Type B pancreatic cell (in vitro differentiated cells): ENCODE measurements around the gene SLC35A4. TPM values are rescaled to one million over a fixed set of nuclear protein-coding genes. Genes with fewer than 3 reads are reported as not detected.
"Not testable (repeated sequence)": the region's sequence is repeated elsewhere in the genome, so short reads cannot be mapped to it uniquely, and the experiment has no call there.

ENCODE experiments used
- DNase-seq: peaks from one replicate; pipeline ENCODE4 v3.0.0; 2021; ENCODE audit warnings: mixed read lengths; ENCODE audit not compliant: unreplicated experiment; ENCODE audit errors: extremely low spot score
- H3K27ac Mint-ChIP-seq: 2 replicates; pipeline ENCODE4 v1.8.0; 2021; ENCODE audit warnings: mild to moderate bottlenecking, mixed read lengths
- H3K27me3 Mint-ChIP-seq: 2 replicates; pipeline ENCODE4 v1.8.0; 2021; ENCODE audit warnings: mixed read lengths
- H3K36me3 Mint-ChIP-seq: 2 replicates; pipeline ENCODE4 v1.8.0; 2021; ENCODE audit warnings: mixed read lengths
- H3K4me1 Mint-ChIP-seq: one replicate; pipeline ENCODE4 v1.8.0; 2021; ENCODE audit warnings: mixed read lengths; ENCODE audit not compliant: unreplicated experiment
- H3K4me3 Mint-ChIP-seq: 2 replicates; pipeline ENCODE4 v1.8.0; 2021; ENCODE audit warnings: mild to moderate bottlenecking, mixed read lengths
- H3K9me3 Mint-ChIP-seq: 2 replicates; pipeline ENCODE4 v1.8.0; 2021; ENCODE audit warnings: mixed read lengths
- total RNA-seq: library from RNA; stranded (reverse); gene quantifications from 2 replicates; pipeline ENCODE4 v1.2.1, GENCODE V29; 2021; ENCODE audit warnings: low replicate concordance
- TF ChIP-seq, protein P1 (sequence below): fragments of 200-600 bp; sonication (generic); conservative IDR thresholded peaks from 2 replicates; pipeline ENCODE4 v1.5.0; 2021; ENCODE audit warnings: antibody characterized with exemption, mild to moderate bottlenecking

Gene SLC35A4
- total RNA-seq, 1 donor from 2014 or later, result 85.8 TPM

DNA sequence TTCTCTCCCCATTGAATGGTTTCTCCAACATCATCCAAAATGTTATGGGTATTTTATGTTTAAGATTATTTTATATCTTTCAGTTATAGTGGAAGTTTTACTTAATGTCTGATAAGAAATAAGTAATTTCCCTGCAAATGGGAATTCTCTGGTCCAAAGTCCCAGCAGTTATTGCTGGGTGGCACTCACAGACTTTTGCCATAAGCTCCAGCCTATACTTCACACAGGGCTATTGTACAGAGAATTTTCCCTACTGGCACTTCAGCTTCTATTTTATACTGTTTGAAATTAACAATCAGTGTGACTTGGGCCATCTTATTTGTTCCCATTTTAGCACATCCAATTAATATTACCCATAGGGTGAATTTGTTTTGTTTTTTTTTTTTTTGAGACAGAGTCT is 35.5 kb downstream of the SLC35A4 start:
- Mint-ChIP-seq H3K9me3 (no peaks in the 10 kb centered on the region), H3K27me3 (no peaks in the 10 kb centered on the region), H3K4me1 (no peaks in the 10 kb centered on the region), H3K27ac (no peak overlapping the region), H3K36me3 (no peaks in the 10 kb centered on the region), H3K4me3 (no peak overlapping the region)
- TF ChIP-seq, protein P1, sequence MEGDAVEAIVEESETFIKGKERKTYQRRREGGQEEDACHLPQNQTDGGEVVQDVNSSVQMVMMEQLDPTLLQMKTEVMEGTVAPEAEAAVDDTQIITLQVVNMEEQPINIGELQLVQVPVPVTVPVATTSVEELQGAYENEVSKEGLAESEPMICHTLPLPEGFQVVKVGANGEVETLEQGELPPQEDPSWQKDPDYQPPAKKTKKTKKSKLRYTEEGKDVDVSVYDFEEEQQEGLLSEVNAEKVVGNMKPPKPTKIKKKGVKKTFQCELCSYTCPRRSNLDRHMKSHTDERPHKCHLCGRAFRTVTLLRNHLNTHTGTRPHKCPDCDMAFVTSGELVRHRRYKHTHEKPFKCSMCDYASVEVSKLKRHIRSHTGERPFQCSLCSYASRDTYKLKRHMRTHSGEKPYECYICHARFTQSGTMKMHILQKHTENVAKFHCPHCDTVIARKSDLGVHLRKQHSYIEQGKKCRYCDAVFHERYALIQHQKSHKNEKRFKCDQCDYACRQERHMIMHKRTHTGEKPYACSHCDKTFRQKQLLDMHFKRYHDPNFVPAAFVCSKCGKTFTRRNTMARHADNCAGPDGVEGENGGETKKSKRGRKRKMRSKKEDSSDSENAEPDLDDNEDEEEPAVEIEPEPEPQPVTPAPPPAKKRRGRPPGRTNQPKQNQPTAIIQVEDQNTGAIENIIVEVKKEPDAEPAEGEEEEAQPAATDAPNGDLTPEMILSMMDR, result no peak
- no peak for DNase-seq

DNA sequence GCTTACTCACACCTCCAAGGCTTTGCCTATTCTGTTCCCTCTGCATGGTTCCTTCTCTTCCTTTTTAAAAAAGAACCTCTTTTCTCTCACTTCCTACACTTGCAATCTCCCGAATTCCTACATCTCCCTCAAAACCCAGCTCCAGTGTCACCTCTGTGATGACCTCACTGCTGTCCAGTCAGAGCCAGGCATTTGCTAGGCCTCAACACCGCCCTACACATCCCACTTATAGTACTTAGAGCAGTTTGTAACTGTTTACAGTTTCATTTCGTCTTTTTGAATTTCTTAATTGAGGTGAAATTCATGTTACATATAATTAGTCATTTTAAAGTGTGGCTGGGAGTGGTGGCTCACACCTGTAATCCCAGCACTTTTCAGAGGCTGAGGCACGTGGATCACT is 37.5 kb downstream of the SLC35A4 start:
- Mint-ChIP-seq H3K27me3 (no peaks in the 10 kb centered on the region), H3K27ac (no peak overlapping the region), H3K4me1 (no peaks in the 10 kb centered on the region), H3K36me3 (no peaks in the 10 kb centered on the region), H3K9me3 (no peaks in the 10 kb centered on the region), H3K4me3 (no peak overlapping the region)
- no peak for DNase-seq
- TF ChIP-seq, protein P1, result no peak

DNA sequence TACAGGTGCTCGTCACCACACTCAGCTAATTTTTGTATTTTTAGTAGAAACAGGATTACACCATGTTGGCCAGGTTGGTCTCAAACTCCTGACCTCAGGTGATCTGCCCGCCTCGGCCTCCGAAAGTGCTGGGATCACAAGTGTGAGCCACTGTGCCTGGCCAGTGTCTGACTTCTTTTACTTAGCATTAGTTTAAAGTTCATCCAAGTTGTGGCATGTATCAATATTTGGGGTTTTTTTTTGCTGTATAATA is 38.7 kb downstream of the SLC35A4 start:
- H3K27ac Mint-ChIP-seq, H3K36me3 Mint-ChIP-seq, H3K4me1 Mint-ChIP-seq, H3K9me3 Mint-ChIP-seq, DNase-seq, H3K4me3 Mint-ChIP-seq, H3K27me3 Mint-ChIP-seq: not testable (repeated sequence)

DNA sequence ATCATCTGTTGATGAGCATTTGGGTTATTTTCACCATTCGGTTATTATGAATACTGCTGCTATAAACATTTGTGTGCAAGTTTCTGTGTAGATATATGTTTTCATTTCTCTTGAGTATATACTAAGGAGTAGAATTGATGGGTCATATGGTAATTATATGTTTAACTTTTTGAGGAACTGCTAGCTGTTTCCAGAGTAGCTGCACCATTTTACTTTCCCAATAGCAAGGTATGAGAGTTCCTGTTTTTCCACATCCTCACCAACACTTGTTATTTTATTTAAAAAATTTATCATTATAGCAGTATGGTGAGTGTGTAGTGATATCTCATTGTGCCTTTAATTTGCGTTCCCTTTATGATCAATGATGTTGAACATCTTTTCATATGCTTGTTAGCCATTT is 39.1 kb downstream of the SLC35A4 start:
- H3K4me3 Mint-ChIP-seq, result no peak overlapping the region

DNA sequence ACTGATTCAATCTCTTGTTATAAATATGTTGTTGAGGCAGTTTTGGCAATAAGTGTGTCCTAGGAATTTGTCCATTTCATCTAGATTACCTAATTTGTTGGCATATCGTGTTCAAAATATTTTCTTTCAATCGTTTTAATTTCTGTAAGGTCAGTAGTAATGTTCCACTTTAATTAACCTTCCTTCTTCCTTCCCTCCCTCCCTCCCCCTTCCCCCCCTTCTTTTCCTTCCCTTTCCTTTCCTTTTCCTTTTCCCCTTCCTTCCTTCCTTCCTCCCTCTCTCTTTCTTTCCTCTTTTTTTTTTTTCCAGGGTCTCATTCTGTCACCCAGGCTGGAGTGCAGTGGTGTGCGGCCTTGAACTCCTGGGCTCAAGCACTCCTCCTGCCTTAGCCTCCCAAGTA is 41.3 kb downstream of the SLC35A4 start:
- H3K27ac Mint-ChIP-seq, result no peak overlapping the region
- DNase-seq, result no peak
- TF ChIP-seq, protein P1, result no peak
- no peaks in the 10 kb centered on the region for H3K36me3 Mint-ChIP-seq
- peaks cover 3% of the 10 kb centered on the region for H3K27me3 Mint-ChIP-seq
- H3K4me3 Mint-ChIP-seq, result no peak overlapping the region
- H3K9me3 Mint-ChIP-seq, result no peaks in the 10 kb centered on the region
- no peaks in the 10 kb centered on the region for H3K4me1 Mint-ChIP-seq

More for the DNA sequence above, 39.1 kb downstream of the SLC35A4 start:
- TF ChIP-seq, protein P1, result no peak
- Mint-ChIP-seq H3K9me3 (no peaks in the 10 kb centered on the region), H3K27me3 (peaks cover 1% of the 10 kb centered on the region), H3K27ac (no peak overlapping the region), H3K4me1 (no peaks in the 10 kb centered on the region), H3K36me3 (no peaks in the 10 kb centered on the region)
- no peak for DNase-seq

DNA sequence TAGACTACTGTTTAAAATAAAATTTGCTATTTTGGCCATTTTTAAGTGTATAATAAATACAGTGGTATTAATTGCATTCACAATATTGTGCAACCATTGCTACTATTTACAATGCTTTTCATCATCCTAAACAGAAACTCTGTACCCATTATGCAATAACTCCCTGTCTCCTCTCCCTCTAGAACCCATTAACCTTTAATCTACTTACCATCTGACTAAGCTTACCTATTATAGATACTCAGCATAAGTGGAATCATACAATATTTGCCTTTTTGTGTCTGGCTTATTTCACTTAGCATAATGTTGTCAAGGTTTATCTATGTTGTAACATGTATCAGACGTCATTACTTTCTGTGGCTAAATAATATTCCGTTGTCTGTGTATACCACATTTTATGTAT is 42.4 kb downstream of the SLC35A4 start:
- TF ChIP-seq, protein P1, result no peak
- no peak for DNase-seq
- H3K4me3 Mint-ChIP-seq, result no peak overlapping the region
- H3K27me3 Mint-ChIP-seq, result peaks cover 3% of the 10 kb centered on the region
- H3K4me1 Mint-ChIP-seq, result no peaks in the 10 kb centered on the region
- H3K27ac Mint-ChIP-seq, result no peak overlapping the region
- no peaks in the 10 kb centered on the region for H3K36me3 Mint-ChIP-seq
- peaks cover 4% of the 10 kb centered on the region for H3K9me3 Mint-ChIP-seq
